Progenitor cell of endocrine pancreas (in vitro differentiated cells): ENCODE results near the gene CD37. TPM values are rescaled to one million over a fixed set of nuclear protein-coding genes. Genes with fewer than 3 reads are reported as not detected.
"Not testable (repeated sequence)": the region's sequence is repeated elsewhere in the genome, so short reads cannot be mapped to it uniquely, and the experiment has no call there.

ENCODE experiments used
- DNase-seq: peaks from one replicate; pipeline ENCODE4 v3.0.0; 2021; ENCODE audit warnings: low spot score; ENCODE audit not compliant: unreplicated experiment
- H3K27ac Mint-ChIP-seq: 2 replicates; pipeline ENCODE4 v1.8.0; 2021; ENCODE audit warnings: mild to moderate bottlenecking, moderate library complexity, mixed read lengths
- H3K27me3 Mint-ChIP-seq: 2 replicates; pipeline ENCODE4 v1.8.0; 2021; ENCODE audit warnings: mixed read lengths
- H3K36me3 Mint-ChIP-seq: 2 replicates; pipeline ENCODE4 v1.8.0; 2022; ENCODE audit warnings: mixed read lengths; ENCODE audit not compliant: insufficient read depth
- H3K4me1 Mint-ChIP-seq: 2 replicates; pipeline ENCODE4 v1.8.0; 2021; ENCODE audit warnings: low read depth, mixed read lengths
- H3K4me3 Mint-ChIP-seq: 2 replicates; pipeline ENCODE4 v1.8.0; 2021; ENCODE audit warnings: low read depth, mild to moderate bottlenecking, moderate library complexity, mixed read lengths
- H3K9me3 Mint-ChIP-seq: 2 replicates; pipeline ENCODE4 v1.8.0; 2021; ENCODE audit warnings: low read depth, mixed read lengths
- long read RNA-seq: library from polyadenylated mRNA; unstranded; transcript quantifications from one replicate; pipeline ENCODE4 v2.0.0, GENCODE V29; 2020
- total RNA-seq: library from RNA; stranded (reverse); gene quantifications from 2 replicates; pipeline ENCODE4 v1.2.1, GENCODE V29; 2021
- TF ChIP-seq, protein P1 (sequence below): fragments of 200-600 bp; sonication (generic); IDR thresholded peaks from one replicate; pipeline ENCODE4 v1.5.0; 2021; ENCODE audit warnings: antibody characterized with exemption, mild to moderate bottlenecking; ENCODE audit not compliant: unreplicated experiment

CD37 gene, protein sequence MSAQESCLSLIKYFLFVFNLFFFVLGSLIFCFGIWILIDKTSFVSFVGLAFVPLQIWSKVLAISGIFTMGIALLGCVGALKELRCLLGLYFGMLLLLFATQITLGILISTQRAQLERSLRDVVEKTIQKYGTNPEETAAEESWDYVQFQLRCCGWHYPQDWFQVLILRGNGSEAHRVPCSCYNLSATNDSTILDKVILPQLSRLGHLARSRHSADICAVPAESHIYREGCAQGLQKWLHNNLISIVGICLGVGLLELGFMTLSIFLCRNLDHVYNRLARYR
- total RNA-seq, result not detected in 2 replicates
- long read RNA-seq, result 0 reads

DNA sequence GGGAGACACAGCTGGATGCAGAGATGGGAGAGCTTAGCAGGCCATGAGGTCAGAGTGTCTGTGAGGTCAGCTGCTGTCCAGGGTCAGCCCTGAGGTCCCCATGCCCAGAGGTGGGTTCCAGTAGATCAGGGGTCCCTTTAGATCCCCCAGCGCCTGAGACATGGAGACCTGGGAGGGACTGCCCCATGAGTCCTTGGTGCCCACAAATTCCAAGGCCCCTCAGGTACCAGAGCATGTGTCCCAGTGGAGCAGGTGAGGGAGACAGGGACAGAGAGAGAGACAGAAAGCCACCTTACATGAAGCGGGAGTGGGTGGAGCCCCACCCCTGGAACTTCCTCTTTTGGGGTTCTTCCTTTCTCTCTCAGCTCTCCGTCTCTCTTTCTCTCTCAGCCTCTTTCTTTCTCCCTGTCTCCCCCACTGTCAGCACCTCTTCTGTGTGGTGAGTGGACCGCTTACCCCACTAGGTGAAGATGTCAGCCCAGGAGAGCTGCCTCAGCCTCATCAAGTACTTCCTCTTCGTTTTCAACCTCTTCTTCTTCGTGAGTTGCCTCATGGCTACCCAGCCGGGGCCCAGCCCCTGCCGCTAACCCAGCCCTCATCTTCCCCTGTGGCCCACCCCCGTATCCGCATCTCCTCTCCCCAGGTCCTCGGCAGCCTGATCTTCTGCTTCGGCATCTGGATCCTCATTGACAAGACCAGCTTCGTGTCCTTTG is at the start of gene CD37:
TSS of gene CD37 (plus strand) at position 336 of the 713 bp plus-strand sequence. CDS start at position 471, 135 bp downstream.
- TF ChIP-seq, protein P1, sequence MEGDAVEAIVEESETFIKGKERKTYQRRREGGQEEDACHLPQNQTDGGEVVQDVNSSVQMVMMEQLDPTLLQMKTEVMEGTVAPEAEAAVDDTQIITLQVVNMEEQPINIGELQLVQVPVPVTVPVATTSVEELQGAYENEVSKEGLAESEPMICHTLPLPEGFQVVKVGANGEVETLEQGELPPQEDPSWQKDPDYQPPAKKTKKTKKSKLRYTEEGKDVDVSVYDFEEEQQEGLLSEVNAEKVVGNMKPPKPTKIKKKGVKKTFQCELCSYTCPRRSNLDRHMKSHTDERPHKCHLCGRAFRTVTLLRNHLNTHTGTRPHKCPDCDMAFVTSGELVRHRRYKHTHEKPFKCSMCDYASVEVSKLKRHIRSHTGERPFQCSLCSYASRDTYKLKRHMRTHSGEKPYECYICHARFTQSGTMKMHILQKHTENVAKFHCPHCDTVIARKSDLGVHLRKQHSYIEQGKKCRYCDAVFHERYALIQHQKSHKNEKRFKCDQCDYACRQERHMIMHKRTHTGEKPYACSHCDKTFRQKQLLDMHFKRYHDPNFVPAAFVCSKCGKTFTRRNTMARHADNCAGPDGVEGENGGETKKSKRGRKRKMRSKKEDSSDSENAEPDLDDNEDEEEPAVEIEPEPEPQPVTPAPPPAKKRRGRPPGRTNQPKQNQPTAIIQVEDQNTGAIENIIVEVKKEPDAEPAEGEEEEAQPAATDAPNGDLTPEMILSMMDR, result no peak
- Mint-ChIP-seq H3K36me3 (peaks cover 9% of the 10 kb centered on the region), H3K27ac (peak within 1 kb of the TSS; percentile 83), H3K9me3 (no peaks in the 10 kb centered on the region), H3K27me3 (no peaks in the 10 kb centered on the region), H3K4me1 (peaks cover 11% of the 10 kb centered on the region), H3K4me3 (no peak within 1 kb of the TSS)
- DNase-seq, result no peak

DNA sequence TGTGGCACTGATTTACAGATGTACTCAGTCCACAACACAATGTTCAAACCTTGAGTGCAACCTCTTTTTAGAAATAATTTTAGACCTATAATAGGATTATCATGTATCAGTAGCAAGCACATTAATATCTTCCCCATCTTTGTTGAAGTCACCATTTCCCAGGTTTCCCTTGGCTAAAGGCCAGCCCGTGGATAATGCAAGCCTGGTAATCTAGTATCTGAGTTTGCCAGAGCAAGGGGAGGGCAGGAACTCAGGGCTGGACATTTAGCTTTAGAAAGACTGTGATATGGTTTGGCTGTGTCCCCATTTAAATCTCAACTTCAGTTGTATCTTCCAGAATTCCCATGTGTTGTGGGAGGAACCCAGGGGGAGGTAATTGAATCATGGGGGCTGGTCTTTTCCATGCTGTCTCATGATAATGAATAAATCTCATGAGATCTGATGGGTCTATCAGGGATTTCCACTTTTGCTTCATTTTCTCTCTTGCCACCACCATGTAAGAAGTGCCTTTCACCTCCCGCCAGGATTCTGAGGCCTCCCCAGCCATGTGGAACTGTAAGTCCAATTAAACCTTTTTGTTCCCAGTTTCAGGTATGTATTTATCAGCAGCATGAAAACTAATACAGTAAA is 48.0 kb upstream of the CD37 start:
- TF ChIP-seq, protein P1, result no peak

DNA sequence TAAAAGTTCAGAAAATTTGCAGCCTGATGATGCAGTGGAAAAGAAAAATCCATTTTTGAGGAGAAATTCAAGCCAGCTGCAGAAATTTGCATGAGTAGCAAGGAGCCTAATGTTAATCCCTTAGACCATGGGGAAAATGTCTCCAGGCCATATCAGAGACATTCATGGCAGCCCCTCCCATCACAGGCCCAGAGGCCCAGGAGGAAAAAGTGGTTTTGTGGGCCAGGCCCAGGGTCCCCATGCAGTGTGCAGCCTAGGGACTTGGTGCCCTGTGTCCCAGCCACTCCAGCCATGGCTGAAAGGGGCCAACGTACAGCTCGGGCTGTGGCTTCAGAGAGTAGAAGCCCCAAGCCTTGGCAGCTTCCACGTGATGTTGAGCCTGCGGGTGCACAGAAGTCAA is 47.0 kb upstream of the CD37 start:
- not testable (repeated sequence) for H3K4me3 Mint-ChIP-seq, H3K4me1 Mint-ChIP-seq, DNase-seq, H3K36me3 Mint-ChIP-seq, H3K27ac Mint-ChIP-seq, H3K9me3 Mint-ChIP-seq
- peaks cover 14% of the 10 kb centered on the region for H3K27me3 Mint-ChIP-seq

More for the DNA sequence above, 48.0 kb upstream of the CD37 start:
- no peak overlapping the region for H3K4me3 Mint-ChIP-seq
- no peak for DNase-seq
- H3K27me3 Mint-ChIP-seq, result peaks cover 14% of the 10 kb centered on the region
- no peak overlapping the region for H3K27ac Mint-ChIP-seq
- no peaks in the 10 kb centered on the region for H3K36me3 Mint-ChIP-seq
- H3K4me1 Mint-ChIP-seq, result no peaks in the 10 kb centered on the region
- H3K9me3 Mint-ChIP-seq, result peaks cover 9% of the 10 kb centered on the region

DNA sequence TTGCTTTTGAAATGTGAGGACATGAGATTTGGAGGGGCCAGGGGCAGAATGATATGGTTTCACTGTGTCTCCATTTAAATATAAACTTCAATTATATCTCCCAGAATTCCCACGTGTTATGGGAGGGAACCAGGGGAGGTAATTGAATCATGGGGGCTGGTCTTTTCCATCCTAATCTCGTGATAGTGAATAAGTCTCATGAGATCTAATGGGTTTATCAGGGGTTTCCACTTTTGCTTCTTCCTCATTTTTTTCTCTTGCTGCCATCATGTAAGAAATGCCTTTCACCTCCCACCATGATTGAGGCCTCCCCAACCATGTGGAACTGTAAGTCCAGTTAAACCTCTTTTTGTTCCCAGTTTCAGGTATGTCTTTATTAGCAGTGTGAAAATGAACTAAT is 45.9 kb upstream of the CD37 start:
- H3K27me3 Mint-ChIP-seq, result peaks cover 14% of the 10 kb centered on the region
- not testable (repeated sequence) for H3K9me3 Mint-ChIP-seq, H3K27ac Mint-ChIP-seq, H3K4me3 Mint-ChIP-seq, DNase-seq, H3K4me1 Mint-ChIP-seq, H3K36me3 Mint-ChIP-seq

DNA sequence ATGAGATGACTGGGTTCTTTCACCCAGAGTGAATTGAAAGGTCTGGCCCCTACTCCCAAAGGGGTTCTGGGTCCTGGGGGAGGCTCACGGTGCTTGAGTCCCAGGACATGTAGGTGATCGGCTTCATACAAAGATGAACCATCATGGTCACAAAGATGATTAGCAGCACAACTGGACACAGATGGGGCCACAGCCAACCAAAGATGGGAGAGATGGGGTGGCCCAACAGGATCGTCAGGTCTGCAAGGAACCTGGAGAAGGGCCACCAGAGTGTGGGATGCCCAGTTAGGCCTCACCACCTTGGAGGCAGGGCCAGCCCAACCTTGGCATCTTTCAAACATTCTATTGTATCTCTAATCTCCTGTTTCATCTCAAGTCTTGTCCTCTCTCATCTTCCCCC is 44.7 kb upstream of the CD37 start:
- Mint-ChIP-seq H3K9me3 (peaks cover 9% of the 10 kb centered on the region), H3K4me1 (no peaks in the 10 kb centered on the region), H3K36me3 (no peaks in the 10 kb centered on the region), H3K27ac (no peak overlapping the region), H3K4me3 (no peak overlapping the region), H3K27me3 (peaks cover 11% of the 10 kb centered on the region)
- DNase-seq, result no peak
- TF ChIP-seq, protein P1, result no peak

DNA sequence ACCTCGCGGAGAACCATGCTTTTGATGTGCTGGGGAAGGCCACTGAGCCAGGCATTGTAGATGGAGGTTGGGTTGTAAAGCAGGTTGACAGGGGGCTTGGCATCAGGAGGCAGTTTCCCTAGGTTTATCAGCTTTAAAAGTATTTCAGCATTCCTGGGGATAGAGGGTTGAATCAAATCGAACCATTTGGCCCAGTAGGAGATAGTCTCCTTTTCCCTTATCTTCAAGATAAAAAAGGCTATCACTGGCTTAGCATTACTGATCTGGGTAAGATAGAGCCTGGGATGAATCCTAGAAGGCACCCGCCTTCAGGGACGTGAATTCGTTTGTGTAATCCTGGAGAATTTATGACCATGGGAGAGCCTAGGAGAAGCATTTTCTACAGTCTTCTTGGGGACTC is 40.8 kb upstream of the CD37 start:
- H3K27ac Mint-ChIP-seq, result no peak overlapping the region
- H3K9me3 Mint-ChIP-seq, result no peaks in the 10 kb centered on the region
- TF ChIP-seq, protein P1, result no peak
- DNase-seq, result no peak
- H3K4me3 Mint-ChIP-seq, result no peak overlapping the region
- H3K36me3 Mint-ChIP-seq, result no peaks in the 10 kb centered on the region
- no peaks in the 10 kb centered on the region for H3K27me3 Mint-ChIP-seq
- no peaks in the 10 kb centered on the region for H3K4me1 Mint-ChIP-seq
